PC-9 (cell line): ENCODE results near the gene OBI1. TPM values are rescaled to one million over a fixed set of nuclear protein-coding genes. Genes with fewer than 3 reads are reported as not detected.
A peak's percentile ranks its signal among the peaks of the same experiment; 100 is the strongest.

Source experiments
- BruUV-seq: library from RNA; stranded (reverse); fragments of 400-500 nt; replicated peaks from 2 replicates; lab custom pipeline; 2021; lab: Mats Ljungman, UMichigan
- CTCF ChIA-PET: fragments of 300-600 bp; sonication (Branson Sonifier 250); formaldehyde crosslinking; loops from one replicate; lab custom pipeline; 2022; ENCODE audit warnings: antibody characterized with exemption; lab: Charles Lee
- POLR2A ChIA-PET: fragments of 300-600 bp; sonication (Branson Sonifier 250); formaldehyde crosslinking; loops from one replicate; lab custom pipeline; 2022; ENCODE audit warnings: antibody characterized with exemption; ENCODE audit not compliant: unreplicated experiment; lab: Charles Lee
- DNase-seq, 2 experiments: peaks; one replicate each; pipeline versions ENCODE4 v3.0.0 to v3.0.0-alpha.2; 2015 to 2022; ENCODE audit warnings: mixed read lengths in 1 of 2
- H2AFZ ChIP-seq: fragments of 200-600 bp; sonication (generic); 2 replicates; pipeline ENCODE4 v1.8.1; 2017; ENCODE audit warnings: antibody characterized with exemption
- H3F3A ChIP-seq: fragments of 200-600 bp; sonication (generic); 2 replicates; pipeline ENCODE4 v1.8.1; 2017; ENCODE audit warnings: antibody characterized with exemption, mild to moderate bottlenecking, low read depth; ENCODE audit not compliant: insufficient read depth
- H3K27ac ChIP-seq: fragments of 200-600 bp; sonication (generic); 2 replicates; pipeline ENCODE4 v1.6.1; 2016; ENCODE audit warnings: mixed run types
- H3K27me3 ChIP-seq: fragments of 200-600 bp; sonication (generic); 2 replicates; pipeline ENCODE4 v1.6.1; 2016; ENCODE audit warnings: low read depth, mixed run types; ENCODE audit not compliant: insufficient read depth
- H3K36me3 ChIP-seq: fragments of 200-600 bp; sonication (generic); 2 replicates; pipeline ENCODE4 v1.6.1; 2016; ENCODE audit warnings: low read depth, mixed run types
- H3K4me1 ChIP-seq: fragments of 200-600 bp; sonication (generic); replicated peaks from 2 replicates; pipeline ENCODE4 v1.6.1; 2016; ENCODE audit warnings: mixed run types; ENCODE audit not compliant: insufficient read depth
- H3K4me2 ChIP-seq: fragments of 200-600 bp; sonication (generic); 2 replicates; pipeline ENCODE4 v1.6.1; 2017; ENCODE audit warnings: mixed run types
- H3K4me3 ChIP-seq: fragments of 200-600 bp; sonication (generic); 2 replicates; pipeline ENCODE4 v1.6.1; 2016; ENCODE audit warnings: mixed run types
- H3K79me2 ChIP-seq: fragments of 200-600 bp; sonication (generic); 2 replicates; pipeline ENCODE4 v1.6.1; 2017; ENCODE audit warnings: low read depth, mixed run types
- H3K9me2 ChIP-seq: fragments of 200-600 bp; sonication (generic); 2 replicates; pipeline ENCODE4 v1.8.1; 2017; ENCODE audit warnings: mild to moderate bottlenecking; ENCODE audit not compliant: insufficient read depth
- H3K9me3 ChIP-seq: fragments of 200-600 bp; sonication (generic); 2 replicates; pipeline ENCODE4 v1.8.1; 2016; ENCODE audit warnings: low read depth; ENCODE audit not compliant: insufficient read depth
- H4K20me1 ChIP-seq: fragments of 200-600 bp; sonication (generic); 2 replicates; pipeline ENCODE4 v1.8.1; 2017; ENCODE audit not compliant: insufficient read depth
- CTCF ChIP-seq: fragments of 200-600 bp; sonication (generic); conservative IDR thresholded peaks from 2 replicates; pipeline ENCODE4 v1.6.1; 2017; ENCODE audit warnings: mixed run types, antibody characterized with exemption, mild to moderate bottlenecking, moderate library complexity
- EZH2 ChIP-seq: fragments of 200-600 bp; sonication (generic); IDR thresholded peaks from 2 replicates; pipeline ENCODE4 v1.8.0; 2017; ENCODE audit warnings: antibody characterized with exemption, low read depth
- intact Hi-C: fragments of 100-400 bp; cut with micrococcal nuclease; formaldehyde crosslinking; loops from one replicate; pipeline ENCODE4 v1.10.0; 2022; ENCODE audit not compliant: unreplicated experiment
- total RNA-seq: library from RNA; stranded (reverse); gene quantifications from 2 replicates; pipeline ENCODE4 v1.2.3, GENCODE V29; 2021

OBI1 gene
- total RNA-seq, 1 experiment from 2014 or later: 11.9 TPM

- Histone ChIP-seq H3F3A (no peaks in the 10 kb centered on the region), H3K27ac (no peak overlapping the region), H3K27me3 (peaks cover 5% of the 10 kb centered on the region; the same call in 1 of the 2 replicates), H3K79me2 (no peaks in the 10 kb centered on the region), H4K20me1 (no peaks in the 10 kb centered on the region), H3K9me2 (no peaks in the 10 kb centered on the region), H3K36me3 (no peaks in the 10 kb centered on the region), H3K9me3 (no peaks in the 10 kb centered on the region), H3K4me2 (no peak overlapping the region), H3K4me3 (no peak overlapping the region), H2AFZ (no peak overlapping the region), H3K4me1 (no peaks in the 10 kb centered on the region)
- intact Hi-C loops: no loop called here
- peak in 1 of 2 experiments; percentile 26 for DNase-seq
- BruUV-seq: no TSS peak
- ChIA-PET CTCF (no interaction called here), POLR2A (no interaction called here)
- TF ChIP-seq CTCF: no peak
Measured at GRCh38 chr13:78589206-78589605, 69.7 kb downstream of the OBI1 start.

GRCh38 chr13:78587395-78587794, 71.6 kb downstream of the OBI1 start:
- Histone ChIP-seq H3K4me3 (no peak overlapping the region), H2AFZ (no peak overlapping the region), H3K79me2 (no peaks in the 10 kb centered on the region), H4K20me1 (no peaks in the 10 kb centered on the region), H3K4me1 (no peaks in the 10 kb centered on the region), H3K27me3 (no peaks in the 10 kb centered on the region; the same call in 1 of the 2 replicates), H3K4me2 (no peak overlapping the region), H3K36me3 (no peaks in the 10 kb centered on the region), H3K9me2 (no peaks in the 10 kb centered on the region), H3K27ac (no peak overlapping the region), H3F3A (no peaks in the 10 kb centered on the region), H3K9me3 (no peaks in the 10 kb centered on the region)
- POLR2A ChIA-PET: no interaction called here
- intact Hi-C loops: no loop called here
- BruUV-seq: no TSS peak
- CTCF ChIA-PET: no interaction called here
- DNase-seq: no peak
- TF ChIP-seq EZH2: no peak

- Histone ChIP-seq H3K79me2 (no peaks in the 10 kb centered on the region), H3K9me3 (no peaks in the 10 kb centered on the region), H3K4me3 (no peak overlapping the region), H3K27me3 (no peaks in the 10 kb centered on the region; the same call in 1 of the 2 replicates), H3F3A (no peaks in the 10 kb centered on the region), H3K4me2 (no peak overlapping the region), H3K36me3 (no peaks in the 10 kb centered on the region), H3K4me1 (no peaks in the 10 kb centered on the region), H3K9me2 (no peaks in the 10 kb centered on the region), H2AFZ (no peak overlapping the region), H3K27ac (no peak overlapping the region), H4K20me1 (no peaks in the 10 kb centered on the region)
- DNase-seq: no peak
- ChIA-PET CTCF (no interaction called here), POLR2A (no interaction called here)
- TF ChIP-seq CTCF: 0 out of 2 replicates have a peak, but pooled peaks have one; percentile 21
- no peak for TF ChIP-seq EZH2
- intact Hi-C loops: no loop called here
- BruUV-seq: no TSS peak
Measured at GRCh38 chr13:78586706-78587105, 72.2 kb downstream of the OBI1 start.

GRCh38 chr13:78576261-78576660, 82.7 kb downstream of the OBI1 start:
- Histone ChIP-seq H3K27me3 (no peaks in the 10 kb centered on the region), H3K9me2 (no peaks in the 10 kb centered on the region), H3K9me3 (no peaks in the 10 kb centered on the region), H3K4me1 (no peaks in the 10 kb centered on the region), H3K27ac (no peak overlapping the region), H3K4me2 (no peak overlapping the region), H4K20me1 (no peaks in the 10 kb centered on the region; the same call in 1 of the 2 replicates), H3K36me3 (no peaks in the 10 kb centered on the region), H2AFZ (no peak overlapping the region), H3K79me2 (no peaks in the 10 kb centered on the region), H3K4me3 (no peak overlapping the region), H3F3A (no peaks in the 10 kb centered on the region)
- DNase-seq: no peak
- POLR2A ChIA-PET: no interaction called here
- CTCF ChIA-PET: no interaction called here
- no peak for TF ChIP-seq CTCF
- no peak for TF ChIP-seq EZH2
- no TSS peak for BruUV-seq
- intact Hi-C loops: loop anchor here (5.0 kb wide), 1 partner anchor 446 kb away; no protein-coding TSS in a partner anchor
